ENCODE measurements around the gene VWA7.
"Not testable (repeated sequence)": the region's sequence is repeated elsewhere in the genome, so short reads cannot be mapped to it uniquely, and the experiment has no call there.

VWA7 gene

GRCh38 chr6:31801031-31801927 is 24.2 kb upstream of the VWA7 start:
- DNase-seq, result not testable (repeated sequence)

- no peak for DNase-seq
Observed at GRCh38 chr6:31799781-31800180, 22.7 kb upstream of the VWA7 start.

DNA sequence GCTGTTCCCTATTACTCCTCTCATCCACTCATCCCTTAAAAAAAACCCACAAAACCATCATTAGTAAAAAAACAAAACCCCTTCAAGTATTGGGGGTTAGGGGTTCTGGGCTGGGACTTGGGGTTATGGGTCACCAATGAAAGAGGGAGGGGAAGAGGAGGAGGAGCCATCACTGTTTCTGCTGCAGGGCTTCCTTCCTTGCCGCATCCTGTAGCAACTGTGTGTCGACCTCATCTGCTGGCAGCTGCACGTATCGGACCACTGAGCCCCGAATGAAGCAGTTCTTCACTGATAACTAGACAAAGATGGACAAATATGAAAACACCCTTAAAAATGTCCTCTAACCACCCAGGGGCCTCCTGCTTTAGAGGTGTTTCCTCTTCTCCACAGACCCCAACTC is 20.5 kb upstream of the VWA7 start:
- DNase-seq, result no peak

- DNase-seq, result no peak
Observed at GRCh38 chr6:31796993-31797385, 19.9 kb upstream of the VWA7 start.

DNA sequence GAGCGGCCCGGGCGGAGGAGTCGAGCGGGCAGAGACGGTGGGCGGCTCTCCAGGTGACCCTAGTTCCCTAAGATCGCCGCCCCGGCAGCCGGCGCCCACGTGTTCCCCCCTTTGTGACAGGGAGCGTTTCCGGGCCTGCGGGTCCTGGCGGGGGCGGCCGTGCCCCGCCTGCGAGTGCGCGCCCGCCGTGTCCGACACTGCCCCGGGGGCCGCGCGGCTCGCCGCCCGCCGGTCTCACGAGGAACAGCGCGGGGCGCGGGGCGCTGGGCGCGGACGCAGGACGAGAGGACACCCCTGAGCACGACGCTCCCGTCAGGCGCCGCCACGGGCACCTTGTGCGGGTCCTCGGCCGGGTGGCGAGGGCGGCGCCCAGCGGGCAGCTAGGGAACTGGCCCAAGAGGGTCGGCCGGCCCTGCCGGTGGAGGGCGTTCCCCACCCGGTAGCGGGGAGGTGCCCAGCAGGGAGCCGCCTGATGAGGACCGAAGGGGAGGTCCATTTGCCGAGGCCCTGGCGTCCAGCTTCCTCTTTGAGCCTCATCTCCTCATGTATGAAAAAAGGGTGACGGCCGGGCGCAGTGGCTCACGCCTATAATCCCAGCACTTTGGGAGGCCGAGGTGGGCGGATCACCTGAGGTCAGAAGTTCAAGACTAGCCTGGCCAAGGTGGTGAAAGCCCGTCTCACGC is 18.6 kb upstream of the VWA7 start, which contains the start of gene VARS1:
VARS1 (minus strand) TSS at position 137 of the 683 bp plus-strand sequence. CDS start 535 bp downstream, outside the sequence.
- peak; percentile 93 for DNase-seq

DNA sequence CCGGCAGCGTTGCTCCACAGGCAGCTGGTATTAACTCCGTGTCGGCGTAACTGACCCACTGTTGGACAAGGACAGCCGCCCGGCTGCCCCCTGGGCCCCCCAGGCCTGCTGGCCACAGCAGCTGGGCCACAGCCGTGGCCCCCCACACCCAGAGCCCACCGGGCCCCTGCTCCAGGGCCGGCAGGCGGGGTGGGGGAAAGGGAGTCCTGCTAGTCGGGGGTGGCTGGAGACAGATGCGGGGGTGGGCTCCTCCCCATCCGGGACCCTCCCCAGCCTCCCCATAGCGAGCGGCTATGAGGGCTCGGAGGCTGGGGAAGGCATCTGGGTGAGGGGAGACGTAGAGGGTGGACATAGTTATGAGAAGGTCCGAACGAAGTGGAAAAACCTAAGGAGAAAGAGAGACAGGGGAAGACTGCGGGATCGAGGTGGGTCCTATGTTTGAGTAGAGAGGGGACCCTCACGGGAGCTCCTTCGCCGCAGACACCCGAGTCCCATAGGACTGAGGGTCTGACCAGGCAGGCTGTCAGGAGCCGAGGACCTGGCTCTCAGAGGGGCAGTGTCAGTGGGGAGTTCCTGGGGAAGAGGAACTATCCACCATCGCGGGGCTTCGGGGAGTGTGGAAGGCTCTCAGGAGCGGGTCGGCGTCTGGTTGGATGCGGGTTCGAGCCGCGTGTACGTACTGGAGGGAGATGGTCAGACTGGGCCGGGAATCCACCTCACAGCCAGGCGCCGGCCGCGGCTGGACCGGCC is 17.9 kb upstream of the VWA7 start:
- DNase-seq, result peak; percentile 58

DNA sequence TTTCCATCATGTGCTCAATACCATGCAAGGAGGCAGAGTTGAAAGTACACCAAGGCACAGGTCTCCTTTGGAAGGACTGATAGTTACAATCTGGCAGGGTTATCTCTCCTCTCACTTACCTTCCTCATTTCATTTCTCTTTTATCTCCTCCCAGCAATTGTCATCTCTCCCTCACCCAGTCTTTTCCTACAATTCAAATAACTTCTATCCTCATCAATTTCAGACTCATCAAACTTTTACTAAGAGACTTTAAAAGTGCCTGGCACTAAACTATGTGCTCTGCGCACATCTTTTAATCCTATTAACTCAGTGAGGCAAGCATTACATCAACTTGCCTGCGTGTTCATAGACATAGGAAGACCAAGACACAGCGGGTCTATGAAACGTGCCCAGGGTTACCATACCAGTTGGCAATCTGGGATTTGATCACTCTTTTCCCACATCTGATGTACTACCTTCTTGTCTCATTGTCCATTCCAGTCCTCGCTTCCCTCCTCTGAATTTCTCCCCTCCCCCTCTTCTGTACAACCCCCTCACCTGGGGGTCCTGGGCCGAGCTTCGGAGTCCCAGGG is 17.3 kb upstream of the VWA7 start:
- no peak for DNase-seq

DNA sequence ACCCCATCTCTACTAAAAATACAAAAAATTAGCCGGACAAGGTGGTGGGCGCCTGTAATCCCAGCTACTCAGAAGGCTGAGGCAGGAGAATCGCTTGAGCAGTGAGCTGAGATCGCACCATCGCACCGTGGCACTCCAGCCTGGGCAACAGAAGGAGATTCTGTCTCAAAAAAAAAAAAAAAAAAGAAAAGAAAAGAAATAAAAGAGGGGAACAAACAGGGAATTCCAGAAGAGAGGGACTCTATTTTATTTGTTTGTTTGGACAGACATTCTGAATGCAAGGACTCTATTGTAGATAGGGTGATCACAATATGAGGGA is 16.8 kb upstream of the VWA7 start:
- DNase-seq, result not testable (repeated sequence)

DNA sequence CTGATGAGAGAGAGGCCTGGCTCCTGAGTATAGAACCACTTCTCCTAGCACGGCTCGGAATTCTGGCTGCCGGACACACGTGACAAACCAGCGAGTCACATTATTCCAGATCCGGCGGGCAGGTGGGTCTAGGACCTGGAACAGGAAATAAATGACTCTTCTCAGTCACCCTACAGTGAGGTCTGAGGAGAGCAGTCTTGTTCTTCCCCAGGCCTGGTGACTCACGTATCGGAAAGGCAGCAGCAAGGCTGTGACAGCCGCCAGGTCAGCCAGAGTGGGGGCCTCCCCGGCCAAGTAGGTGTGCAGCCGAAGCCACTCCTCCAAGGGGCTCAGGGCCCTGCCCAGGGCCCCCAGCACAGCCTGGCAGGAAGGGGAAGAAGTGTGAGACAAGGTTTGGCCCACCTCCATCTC is 15.6 kb upstream of the VWA7 start:
- DNase-seq, result no peak

GRCh38 chr6:31792090-31792374 is 14.9 kb upstream of the VWA7 start:
- DNase-seq, result no peak

- DNase-seq, result peak; percentile 72
Observed at GRCh38 chr6:31791324-31792089, 14.4 kb upstream of the VWA7 start.

DNA sequence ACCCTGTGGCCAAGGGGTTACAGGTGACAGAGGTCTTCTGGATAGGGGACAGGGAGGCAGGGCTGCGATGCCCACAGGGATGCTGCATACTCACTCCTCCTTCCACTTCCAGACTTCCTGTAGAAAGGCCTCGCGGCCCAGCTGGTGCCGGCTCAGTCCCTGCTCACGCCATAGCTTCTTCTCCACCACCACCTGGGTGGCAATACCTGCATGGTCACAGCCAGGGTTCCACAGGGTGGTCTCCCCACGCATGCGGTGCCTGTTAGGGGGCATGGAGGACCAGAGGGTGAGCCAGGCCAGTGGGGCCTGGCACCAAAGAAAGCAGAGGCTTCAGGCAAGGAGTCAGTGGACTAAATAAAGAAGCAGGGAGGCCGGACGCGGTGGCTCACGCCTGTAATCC is 8.3 kb upstream of the VWA7 start:
- DNase-seq, result no peak

- no peak for DNase-seq
Observed at GRCh38 chr6:31784098-31784925, 7.2 kb upstream of the VWA7 start.

GRCh38 chr6:31782126-31782855 is 5.2 kb upstream of the VWA7 start:
- DNase-seq, result no peak

- DNase-seq, result no peak
Observed at GRCh38 chr6:31781244-31782125, 4.4 kb upstream of the VWA7 start.

DNA sequence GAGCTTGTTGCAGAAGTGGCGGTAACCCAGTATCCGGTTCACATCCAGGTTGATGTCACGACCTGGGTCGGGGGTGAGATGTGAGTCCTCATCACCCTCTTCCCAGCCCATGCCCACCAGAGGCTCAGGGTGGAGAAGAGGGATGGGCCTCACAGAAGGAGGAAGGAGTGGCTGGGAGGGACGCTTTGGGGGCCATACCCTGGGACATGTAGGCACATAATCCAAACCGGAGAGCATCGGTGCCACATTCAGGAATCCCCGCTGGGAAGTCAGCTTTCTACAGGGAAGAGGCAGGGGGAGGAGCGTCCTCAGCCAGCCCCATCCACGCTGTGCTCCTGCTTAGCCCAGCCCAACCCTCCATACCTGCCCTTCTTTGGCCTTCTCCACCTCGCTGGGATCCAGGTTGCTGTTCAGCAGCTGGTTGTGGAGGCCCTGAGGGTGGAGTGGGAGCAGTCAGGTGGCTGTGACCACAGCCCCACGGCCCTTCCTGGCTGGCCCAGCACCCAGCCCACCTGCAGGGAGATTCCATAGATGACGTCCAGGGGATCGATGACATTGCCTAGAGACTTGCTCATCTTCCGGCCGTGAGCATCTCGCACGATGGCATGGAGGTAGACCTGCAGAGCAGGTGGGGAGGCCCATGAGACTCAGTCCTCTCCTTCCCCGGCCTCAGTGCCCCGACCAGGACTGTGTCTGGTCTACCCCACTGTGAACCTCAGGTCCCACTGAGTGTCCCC is 3.5 kb upstream of the VWA7 start:
- no peak for DNase-seq

GRCh38 chr6:31779908-31780307 is 2.8 kb upstream of the VWA7 start:
- no peak for DNase-seq

DNA sequence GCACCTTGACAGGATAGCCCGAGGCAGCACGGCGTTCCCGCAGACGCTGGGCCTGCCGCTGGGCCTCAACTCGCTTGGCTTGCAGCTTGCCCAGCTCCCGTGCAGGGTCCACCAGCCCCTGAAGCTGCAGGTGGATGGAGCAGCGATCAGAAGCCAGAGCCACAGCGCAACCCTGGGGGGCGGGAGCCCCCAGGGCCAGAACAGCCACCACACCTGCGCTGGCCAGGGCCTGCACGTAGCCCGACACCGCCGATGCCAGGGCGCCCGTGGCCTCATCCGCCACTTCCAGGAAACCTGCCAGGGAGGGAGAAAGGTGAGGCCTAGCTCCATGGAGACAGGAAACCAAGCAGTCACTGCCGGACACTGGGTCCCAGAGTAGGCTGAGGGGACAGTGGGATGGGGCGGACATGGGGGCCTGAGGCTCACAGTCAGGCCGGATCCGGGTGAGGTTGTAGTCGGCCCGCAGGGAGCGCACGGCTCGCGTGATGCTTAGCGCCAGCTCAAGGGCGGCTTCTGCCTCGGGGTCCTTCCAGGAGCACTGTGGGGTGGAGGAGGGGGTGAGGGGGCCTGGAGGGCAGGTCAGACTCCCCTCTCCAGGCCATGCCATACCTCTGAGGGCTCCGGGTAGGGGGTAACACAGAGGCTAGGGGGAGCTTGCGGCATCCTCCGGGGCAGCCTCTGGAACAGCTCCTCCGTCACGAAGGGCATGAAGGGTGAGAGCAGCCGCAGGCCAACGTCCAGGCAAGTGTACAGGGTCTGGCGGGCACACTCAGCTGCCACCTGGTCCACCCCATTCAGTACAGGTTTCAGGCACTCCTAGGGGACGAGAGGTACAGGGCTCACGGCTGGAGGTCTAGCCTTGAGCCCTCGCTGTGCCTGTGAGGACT is 2.1 kb upstream of the VWA7 start:
- no peak for DNase-seq

All from right forelimb (tissue), 1 donor.